GM23248 (cell line): ENCODE measurements around the gene DHRS7B. TPM values are rescaled to one million over a fixed set of nuclear protein-coding genes. Genes with fewer than 3 reads are reported as not detected.

ENCODE experiments used
- DNase-seq: peaks from one replicate; pipeline ENCODE4 v3.0.0-alpha.2; 2015
- H2AFZ ChIP-seq: fragments of 200-600 bp; sonication (generic); 2 replicates; pipeline ENCODE4 v1.6.1; 2016; ENCODE audit warnings: antibody characterized with exemption
- H3F3A ChIP-seq: fragments of 200-600 bp; sonication (generic); 2 replicates; pipeline ENCODE4 v1.6.1; 2016; ENCODE audit warnings: mild to moderate bottlenecking, antibody characterized with exemption, mixed run types; ENCODE audit not compliant: insufficient read depth
- H3K27ac ChIP-seq: fragments of 200-600 bp; sonication (generic); 2 replicates; pipeline ENCODE4 v1.5.1; 2016; ENCODE audit warnings: mild to moderate bottlenecking
- H3K27me3 ChIP-seq: fragments of 200-600 bp; sonication (generic); replicated peaks from 2 replicates; pipeline ENCODE4 v1.6.1; 2016; ENCODE audit warnings: mild to moderate bottlenecking; ENCODE audit not compliant: insufficient read depth
- H3K36me3 ChIP-seq: fragments of 200-600 bp; sonication (generic); 2 replicates; pipeline ENCODE4 v1.6.1; 2016; ENCODE audit warnings: low read depth, mild to moderate bottlenecking
- H3K4me1 ChIP-seq: fragments of 200-600 bp; sonication (generic); 2 replicates; pipeline ENCODE4 v1.6.1; 2016; ENCODE audit warnings: mild to moderate bottlenecking; ENCODE audit not compliant: insufficient read depth
- H3K4me2 ChIP-seq: fragments of 200-600 bp; sonication (generic); one replicate; pipeline ENCODE4 v1.6.1; 2016; ENCODE audit warnings: mild to moderate bottlenecking; ENCODE audit not compliant: unreplicated experiment
- H3K4me3 ChIP-seq: fragments of 200-600 bp; sonication (generic); 2 replicates; pipeline ENCODE4 v1.5.1; 2016; ENCODE audit warnings: mild to moderate bottlenecking
- H3K79me2 ChIP-seq: fragments of 200-600 bp; sonication (generic); 2 replicates; pipeline ENCODE4 v1.6.1; 2016; ENCODE audit warnings: mild to moderate bottlenecking; ENCODE audit not compliant: insufficient read depth
- H3K9ac ChIP-seq: fragments of 200-600 bp; sonication (generic); 2 replicates; pipeline ENCODE4 v1.6.1; 2016; ENCODE audit warnings: mild to moderate bottlenecking
- H3K9me2 ChIP-seq: fragments of 200-600 bp; sonication (generic); 2 replicates; pipeline ENCODE4 v1.6.1; 2016; ENCODE audit warnings: mixed run types, mild to moderate bottlenecking, moderate library complexity; ENCODE audit not compliant: insufficient read depth
- H3K9me3 ChIP-seq: fragments of 200-600 bp; sonication (generic); one replicate; pipeline ENCODE4 v1.6.1; 2017; ENCODE audit warnings: low read depth
- H4K20me1 ChIP-seq: fragments of 200-600 bp; sonication (generic); 2 replicates; pipeline ENCODE4 v1.6.0; 2016; ENCODE audit not compliant: insufficient read depth
- EZH2 ChIP-seq: fragments of 200-600 bp; sonication (generic); IDR thresholded peaks from 2 replicates; pipeline ENCODE4 v1.6.1; 2018; ENCODE audit warnings: antibody characterized with exemption, mild to moderate bottlenecking; ENCODE audit not compliant: insufficient read depth, poor library complexity, severe bottlenecking
- EZH2phosphoT487 ChIP-seq: fragments of 200-600 bp; sonication (generic); IDR thresholded peaks from 2 replicates; pipeline ENCODE4 v1.6.1; 2018; ENCODE audit warnings: antibody characterized with exemption, moderate library complexity, mild to moderate bottlenecking, low read depth; ENCODE audit not compliant: insufficient read depth
- WGBS, 2 experiments: methylation state at CpG; one replicate each; pipeline ENCODE4 v1.1.6; 2015 to 2017; ENCODE audit warnings: low lambda C conversion rate in 2 of 2, low coverage in 1 of 2; ENCODE audit errors: missing lambda C conversion rate in 2 of 2; 5-methylcytosine and 5-hydroxymethylcytosine counted together
- in situ Hi-C: fragments of 300-500 bp; cut with MboI; formaldehyde crosslinking; loops from 2 replicates; pipeline ENCODE4 v1.15.0; 2020
- polyA plus RNA-seq: library from polyadenylated mRNA; unstranded; fragments of >200 nt; fragmentation: Nextera tagmentation; extraction: Ambion mirVana; gene quantifications from 2 replicates; pipeline ENCODE4 v1.2.1, GENCODE V29; 2016
- total RNA-seq: library from RNA; depleted of rRNA; stranded (reverse); fragments of >200 nt; shearing (Covaris generic); gene quantifications from 2 replicates; pipeline ENCODE4 v1.2.3, GENCODE V29; 2014

The DHRS7B gene
- total and polyA plus RNA-seq, 2 experiments from 2014 or later: 34.7 to 36.9 TPM

DNA sequence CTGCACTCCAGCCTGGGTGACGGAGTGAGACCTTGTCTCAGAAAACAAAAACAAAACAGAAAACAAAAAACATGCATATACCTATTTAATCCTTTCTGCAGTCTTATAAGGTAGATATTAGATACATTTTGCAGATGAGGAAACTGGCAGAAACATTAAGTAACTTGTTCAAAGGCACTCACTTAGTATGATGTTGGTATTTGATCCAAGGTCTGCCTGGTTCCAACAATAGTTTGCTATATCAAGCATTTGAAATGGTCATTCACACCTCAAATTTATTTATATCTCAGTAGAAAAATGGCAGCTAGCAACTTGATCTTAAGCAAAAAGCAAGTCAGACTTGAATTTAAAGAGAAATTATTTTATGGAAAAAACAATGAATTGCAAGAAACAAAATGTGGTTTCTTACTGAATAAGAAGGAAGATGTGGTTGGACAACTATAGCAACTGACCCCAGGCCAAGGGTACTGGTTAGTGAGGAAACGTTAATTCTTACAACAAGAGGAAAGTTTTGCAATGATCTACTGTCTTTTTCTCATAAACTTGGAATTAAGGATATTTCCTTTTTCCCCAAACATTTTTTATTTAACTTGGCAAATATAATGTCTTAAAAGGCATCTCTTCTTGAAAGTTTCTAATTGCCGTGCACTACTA is 19.7 kb downstream of the DHRS7B start:
- TF ChIP-seq EZH2phosphoT487: no peak
- no peak for TF ChIP-seq EZH2
- no peak overlapping the region for H3K4me3 ChIP-seq
- H3K79me2 ChIP-seq: 0 out of 2 replicates have a peak, but pooled peaks cover 19% of the 10 kb centered on the region
- no peaks in the 10 kb centered on the region for H3F3A ChIP-seq
- in situ Hi-C loops: no loop called here
- no peak overlapping the region for H2AFZ ChIP-seq
- H3K4me2 ChIP-seq: no peak overlapping the region
- H3K36me3 ChIP-seq: no peaks in the 10 kb centered on the region
- no peaks in the 10 kb centered on the region for H3K27me3 ChIP-seq
- no peaks in the 10 kb centered on the region for H3K9me3 ChIP-seq
- H3K4me1 ChIP-seq: no peaks in the 10 kb centered on the region
- no peaks in the 10 kb centered on the region for H3K9me2 ChIP-seq
- H4K20me1 ChIP-seq: no peaks in the 10 kb centered on the region
- no peak for DNase-seq
- H3K9ac ChIP-seq: no peak overlapping the region
- WGBS, 2 experiments: 57 to 59% methylated on average over 3 of the region's 3 CpGs
- no peak overlapping the region for H3K27ac ChIP-seq

DNA sequence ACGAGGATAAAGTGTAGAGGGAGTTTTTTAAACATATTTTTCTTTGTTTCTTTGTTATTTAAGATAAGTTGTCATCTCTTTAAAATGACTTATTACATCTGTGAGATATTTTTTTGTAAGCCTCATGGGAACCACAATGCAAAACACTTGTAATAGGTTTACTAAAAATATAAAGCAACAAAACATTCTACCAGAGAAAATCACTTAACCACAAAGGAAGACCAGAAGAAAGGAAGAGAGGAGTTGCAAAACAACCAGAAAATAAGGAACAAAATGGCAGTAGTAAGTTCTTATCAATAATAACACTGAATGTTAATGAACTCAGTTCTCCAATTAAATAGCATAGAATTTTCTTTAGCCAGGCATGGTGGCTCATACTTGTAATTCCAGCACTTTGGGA is 22.9 kb downstream of the DHRS7B start:
- Histone ChIP-seq H2AFZ (no peak overlapping the region), H3K36me3 (no peaks in the 10 kb centered on the region), H3K27ac (no peak overlapping the region), H3K4me2 (no peak overlapping the region), H3K79me2 (0 out of 2 replicates have a peak, but pooled peaks cover 5% of the 10 kb centered on the region), H3K9me2 (no peaks in the 10 kb centered on the region), H3K9ac (no peak overlapping the region), H3K27me3 (no peaks in the 10 kb centered on the region), H3K4me1 (no peaks in the 10 kb centered on the region), H3K4me3 (no peak overlapping the region), H3K9me3 (no peaks in the 10 kb centered on the region), H3F3A (no peaks in the 10 kb centered on the region), H4K20me1 (no peaks in the 10 kb centered on the region)
- in situ Hi-C loops: no loop called here
- TF ChIP-seq EZH2 (no peak), EZH2phosphoT487 (no peak)
- WGBS, 2 experiments: 95% methylated on average over 1 of the region's 1 CpG
- DNase-seq: no peak

DNA sequence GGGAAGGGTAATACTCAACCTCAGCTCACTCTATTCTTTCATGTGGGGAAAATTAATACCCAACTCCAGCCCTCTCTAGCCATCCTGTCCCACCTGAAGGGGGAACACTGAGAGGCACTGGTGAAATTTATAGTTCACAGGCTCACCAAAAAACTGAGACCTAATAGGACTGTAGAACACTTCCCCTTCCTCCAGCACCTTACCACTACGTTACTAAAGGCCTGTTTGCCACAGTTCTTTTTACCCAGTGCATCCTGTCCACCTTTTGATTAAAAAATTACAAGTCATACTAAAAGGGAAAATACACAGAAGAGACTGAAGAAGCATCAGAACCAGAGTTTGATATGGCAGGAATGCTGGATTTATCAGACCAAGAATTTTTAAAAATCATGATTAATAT is 26.0 kb downstream of the DHRS7B start:
- Histone ChIP-seq H3K4me3 (no peak overlapping the region), H3K9me2 (no peaks in the 10 kb centered on the region), H3K9me3 (no peaks in the 10 kb centered on the region), H3K79me2 (no peaks in the 10 kb centered on the region), H3K9ac (no peak overlapping the region), H3K36me3 (no peaks in the 10 kb centered on the region), H3K4me1 (no peaks in the 10 kb centered on the region), H3K27ac (no peak overlapping the region), H3F3A (no peaks in the 10 kb centered on the region), H4K20me1 (no peaks in the 10 kb centered on the region), H3K4me2 (no peak overlapping the region), H2AFZ (no peak overlapping the region), H3K27me3 (no peaks in the 10 kb centered on the region)
- in situ Hi-C loops: no loop called here
- no peak for DNase-seq
- TF ChIP-seq EZH2 (no peak), EZH2phosphoT487 (no peak)
- WGBS, 2 experiments: 96 to 100% methylated on average over 1 of the region's 1 CpG

DNA sequence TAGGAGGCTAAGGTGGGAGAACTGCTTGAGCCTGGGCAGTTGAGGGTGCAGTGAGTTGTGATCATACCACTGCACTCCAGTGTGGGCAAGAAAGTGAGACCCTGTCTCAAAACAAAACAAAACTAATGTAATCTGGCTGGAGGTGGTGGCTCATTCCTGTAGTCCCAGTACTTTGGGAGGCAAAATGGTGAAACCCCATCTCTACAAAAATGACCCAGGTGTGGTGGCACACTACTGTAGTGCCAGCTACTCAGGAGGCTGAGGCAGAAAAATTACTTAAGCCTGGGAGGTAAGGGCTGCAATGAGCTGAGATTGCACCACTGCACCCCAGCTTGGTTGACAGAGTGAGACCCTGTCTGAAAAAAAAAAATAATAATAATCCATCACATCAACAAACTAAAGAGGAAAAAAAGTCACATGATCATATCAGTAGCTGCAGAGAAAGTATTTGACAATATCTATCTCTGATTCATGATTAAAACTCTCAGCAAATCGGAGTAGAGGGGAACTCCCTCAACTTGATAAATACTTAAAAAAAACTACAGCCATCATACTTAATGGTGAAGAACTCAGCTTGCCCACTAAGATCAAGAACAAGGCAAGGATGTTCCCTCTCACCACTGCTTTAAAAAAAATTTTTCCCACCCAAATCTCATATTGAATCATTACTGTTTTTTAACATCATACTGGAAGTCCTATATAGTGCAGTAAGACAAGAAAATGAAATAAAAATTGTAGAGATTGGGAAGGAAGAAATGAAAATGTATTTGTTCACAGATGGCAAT is 31.0 kb downstream of the DHRS7B start:
- no peak overlapping the region for H3K4me2 ChIP-seq
- H3K9me3 ChIP-seq: no peaks in the 10 kb centered on the region
- no peaks in the 10 kb centered on the region for H3K36me3 ChIP-seq

More for the DNA sequence above, 31.0 kb downstream of the DHRS7B start:
- peaks cover 24% of the 10 kb centered on the region for H3K4me1 ChIP-seq
- no peaks in the 10 kb centered on the region for H3K27me3 ChIP-seq
- no peak overlapping the region for H3K27ac ChIP-seq
- 84 to 92% methylated on average over 1 of the region's 1 CpG for WGBS, 2 experiments
- no peaks in the 10 kb centered on the region for H4K20me1 ChIP-seq
- H3K79me2 ChIP-seq: no peaks in the 10 kb centered on the region
- in situ Hi-C loops: no loop called here
- H3K9ac ChIP-seq: no peak overlapping the region
- H3K4me3 ChIP-seq: no peak overlapping the region
- H3K9me2 ChIP-seq: no peaks in the 10 kb centered on the region
- no peak for DNase-seq
- TF ChIP-seq EZH2: no peak
- TF ChIP-seq EZH2phosphoT487: no peak
- peaks cover 23% of the 10 kb centered on the region for H3F3A ChIP-seq
- H2AFZ ChIP-seq: no peak overlapping the region
